Measurements from ENCODE around the gene PRR33. TPM values are rescaled to one million over a fixed set of nuclear protein-coding genes. Genes with fewer than 3 reads are reported as not detected.

Gene PRR33
- total RNA-seq, 1 donor from 2014 or later: not detected

- Mint-ChIP-seq H3K4me1 (ENCODE audit: low read depth, unreplicated experiment) (no peaks in the 10 kb centered on the region), H3K4me3 (ENCODE audit: unreplicated experiment) (no peak within 1 kb of the TSS), H3K27me3 (ENCODE audit: low read depth, unreplicated experiment) (peaks cover 10% of the 10 kb centered on the region), H3K27ac (ENCODE audit: unreplicated experiment) (no peak within 1 kb of the TSS), H3K9me3 (ENCODE audit: unreplicated experiment) (no peaks in the 10 kb centered on the region), H3K36me3 (ENCODE audit: low read depth, unreplicated experiment) (no peaks in the 10 kb centered on the region)
- Histone ChIP-seq H3K9me3 (ENCODE audit: insufficient read depth, low read depth, low read length) (no peaks in the 10 kb centered on the region), H3K27ac (ENCODE audit: low read depth, low read length) (no peak within 1 kb of the TSS), H3K79me2 (ENCODE audit: insufficient read depth, low read length) (no peaks in the 10 kb centered on the region), H3K9ac (ENCODE audit: low read length) (no peak within 1 kb of the TSS), H3K4me1 (ENCODE audit: insufficient read depth, low read length) (no peaks in the 10 kb centered on the region), H3K4me3 (ENCODE audit: insufficient read depth, low read depth, low read length) (no peak within 1 kb of the TSS), H3K4me2 (ENCODE audit: low read length) (no peak within 1 kb of the TSS), H2AFZ (ENCODE audit: low read depth, low read length) (peak within 1 kb of the TSS; percentile 52), H3K27me3 (ENCODE audit: insufficient read depth, low read length) (no peaks in the 10 kb centered on the region), H4K20me1 (ENCODE audit: insufficient read depth, low read length) (no peaks in the 10 kb centered on the region), H3K36me3 (ENCODE audit: insufficient read depth, low read length) (no peaks in the 10 kb centered on the region)
- no peak for DNase-seq (ENCODE audit: low read depth)
- FAIRE-seq: no peak
- TF ChIP-seq EZH2 (IDR thresholded peaks at IDR 0.05; ENCODE audit: insufficient read depth, low read length): no peak
- TF ChIP-seq, protein P1, sequence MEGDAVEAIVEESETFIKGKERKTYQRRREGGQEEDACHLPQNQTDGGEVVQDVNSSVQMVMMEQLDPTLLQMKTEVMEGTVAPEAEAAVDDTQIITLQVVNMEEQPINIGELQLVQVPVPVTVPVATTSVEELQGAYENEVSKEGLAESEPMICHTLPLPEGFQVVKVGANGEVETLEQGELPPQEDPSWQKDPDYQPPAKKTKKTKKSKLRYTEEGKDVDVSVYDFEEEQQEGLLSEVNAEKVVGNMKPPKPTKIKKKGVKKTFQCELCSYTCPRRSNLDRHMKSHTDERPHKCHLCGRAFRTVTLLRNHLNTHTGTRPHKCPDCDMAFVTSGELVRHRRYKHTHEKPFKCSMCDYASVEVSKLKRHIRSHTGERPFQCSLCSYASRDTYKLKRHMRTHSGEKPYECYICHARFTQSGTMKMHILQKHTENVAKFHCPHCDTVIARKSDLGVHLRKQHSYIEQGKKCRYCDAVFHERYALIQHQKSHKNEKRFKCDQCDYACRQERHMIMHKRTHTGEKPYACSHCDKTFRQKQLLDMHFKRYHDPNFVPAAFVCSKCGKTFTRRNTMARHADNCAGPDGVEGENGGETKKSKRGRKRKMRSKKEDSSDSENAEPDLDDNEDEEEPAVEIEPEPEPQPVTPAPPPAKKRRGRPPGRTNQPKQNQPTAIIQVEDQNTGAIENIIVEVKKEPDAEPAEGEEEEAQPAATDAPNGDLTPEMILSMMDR (IDR thresholded peaks at IDR 0.05; ENCODE audit: insufficient read depth, low read depth, low read length): no peak
Measured at GRCh38 chr11:1838426-1839144, 53.1 kb downstream of the PRR33 start, which contains the start of gene TNNI2. Gene TNNI2 (plus strand): TSS chr11:1838981. CDS start chr11:1839697, 716 bp downstream.

Small RNAs within 50 kb of the gene (microRNA-seq; reads per million reads assigned to microRNA genes)
- gene MIR4298 (not detected), gene MIR7847 (not detected)

Other genes with a start within 250 kb of the PRR33 start
- gene KRTAP5-6, start 194.7 kb downstream of the PRR33 start, total RNA-seq: not detected in 2 replicates
- gene IFITM10, start 141.3 kb downstream of the PRR33 start, total RNA-seq: 2.0 and 5.1 TPM in 2 replicates
- 290 and 340 TPM in 2 replicates for gene CTSD, start 128.0 kb downstream of the PRR33 start, total RNA-seq
- gene SYT8, start 56.9 kb downstream of the PRR33 start, total RNA-seq: 0.36 and 0.38 TPM in 2 replicates
- gene TNNI2, start 52.9 kb downstream of the PRR33 start, total RNA-seq: not detected in 2 replicates
- 1.3 and 1.9 TPM in 2 replicates for gene LSP1, start 38.8 kb downstream of the PRR33 start, total RNA-seq
- not detected in 2 replicates for gene TNNT3, start 27.8 kb upstream of the PRR33 start, total RNA-seq
- 22.2 and 26.9 TPM in 2 replicates for gene MRPL23, start 55.4 kb upstream of the PRR33 start, total RNA-seq
- 0.52 and 0.70 TPM in 2 replicates for gene H19, start 105.9 kb upstream of the PRR33 start, total RNA-seq
- gene IGF2, start 247.5 kb upstream of the PRR33 start, total RNA-seq: 188 and 209 TPM in 2 replicates

All from astrocyte (in vitro differentiated cells and primary cell).